Thymus (tissue), 11 donors: ENCODE measurements around the gene BANK1. TPM values are rescaled to one million over a fixed set of nuclear protein-coding genes. Genes with fewer than 3 reads are reported as not detected.

Source experiments
- DNase-seq, 9 donors: peaks; one replicate each; pipeline ENCODE4 v3.0.0-alpha.2; 2013; ENCODE audit warnings: low spot score in 9 of 9, low read depth in 6 of 9, missing footprints in 1 of 9
- H3K27ac ChIP-seq, 2 donors: one replicate each; pipeline ENCODE4 v1.5.1; 2013; ENCODE audit warnings: control low read depth in 1 of 2, low read depth in 1 of 2, low read length in 1 of 2, mild to moderate bottlenecking in 1 of 2, moderate library complexity in 1 of 2
- H3K27me3 ChIP-seq, 2 donors: one replicate each; pipeline ENCODE4 v1.5.1; 2013; ENCODE audit warnings: low read length in 1 of 2; ENCODE audit not compliant: control insufficient read depth in 2 of 2, insufficient read depth in 1 of 2
- H3K36me3 ChIP-seq, 2 donors: one replicate each; pipeline ENCODE4 v1.5.1; 2013; ENCODE audit warnings: low read length in 1 of 2, mild to moderate bottlenecking in 1 of 2, moderate library complexity in 1 of 2; ENCODE audit not compliant: control insufficient read depth in 2 of 2, insufficient read depth in 2 of 2
- H3K4me1 ChIP-seq, 2 donors: one replicate each; pipeline ENCODE4 v1.5.1; 2013; ENCODE audit warnings: low read length in 2 of 2; ENCODE audit not compliant: control insufficient read depth in 2 of 2, insufficient read depth in 2 of 2
- H3K4me3 ChIP-seq, 2 donors: one replicate each; pipeline ENCODE4 v1.5.1; 2013; ENCODE audit warnings: low read length in 2 of 2, control low read depth in 1 of 2, mild to moderate bottlenecking in 1 of 2
- H3K9me3 ChIP-seq, 2 donors: one replicate each; pipeline ENCODE4 v1.5.1; 2013; ENCODE audit warnings: low read length in 1 of 2, mild to moderate bottlenecking in 1 of 2; ENCODE audit not compliant: control insufficient read depth in 2 of 2, insufficient read depth in 1 of 2
- WGBS: extraction: QIAGEN DNeasy Blood & Tissue Kit; methylation state at CpG from one replicate; pipeline ENCODE4 v1.1.7; 2013; 5-methylcytosine and 5-hydroxymethylcytosine counted together
- polyA plus RNA-seq: library from polyadenylated mRNA; stranded (reverse); fragments of 200-250 nt; gene quantifications from one replicate; pipeline ENCODE4 v1.2.3, GENCODE V29; 2013
- total RNA-seq: library from RNA; stranded (reverse); fragments of 120-200 nt; gene quantifications from one replicate; pipeline ENCODE4 v1.2.4, GENCODE V29; 2013
- donor health status: healthy.

Gene BANK1
- total and polyA plus RNA-seq, 2 donors, result 1.7 to 10.9 TPM

- H3K27me3 ChIP-seq, result no peaks in the 10 kb centered on the region
- H3K9me3 ChIP-seq, result no peaks in the 10 kb centered on the region
- no peaks in the 10 kb centered on the region for H3K36me3 ChIP-seq
- H3K4me1 ChIP-seq, result no peaks in the 10 kb centered on the region
- peak overlapping the region in 1 of 2 donors; percentile 19 for H3K27ac ChIP-seq
- 89% methylated on average over 1 of the region's 1 CpG for WGBS
- peak in 2 of 9 donors; percentile 4 to 22 for DNase-seq
- H3K4me3 ChIP-seq, result no peak overlapping the region
Measured at GRCh38 chr4:102036016-102036415, 245.5 kb downstream of the BANK1 start.

GRCh38 chr4:102036619-102037376 lies 246.3 kb downstream of the BANK1 start:
- Histone ChIP-seq H3K9me3 (no peaks in the 10 kb centered on the region), H3K27me3 (no peaks in the 10 kb centered on the region), H3K36me3 (no peaks in the 10 kb centered on the region), H3K27ac (peak overlapping the region in 1 of 2 donors; percentile 19), H3K4me1 (no peaks in the 10 kb centered on the region), H3K4me3 (no peak overlapping the region)
- DNase-seq, result peak in 1 of 9 donors; percentile 7
- WGBS, result 92% methylated on average over 5 of the region's 5 CpGs

- Histone ChIP-seq H3K27ac (no peak overlapping the region), H3K4me1 (no peaks in the 10 kb centered on the region), H3K9me3 (no peaks in the 10 kb centered on the region), H3K4me3 (no peak overlapping the region), H3K27me3 (no peaks in the 10 kb centered on the region), H3K36me3 (no peaks in the 10 kb centered on the region)
- 46% methylated on average over 2 of the region's 2 CpGs for WGBS
- DNase-seq, result peak in 1 of 9 donors; percentile 6
Measured at GRCh38 chr4:102037566-102037965, 247.0 kb downstream of the BANK1 start.

DNA sequence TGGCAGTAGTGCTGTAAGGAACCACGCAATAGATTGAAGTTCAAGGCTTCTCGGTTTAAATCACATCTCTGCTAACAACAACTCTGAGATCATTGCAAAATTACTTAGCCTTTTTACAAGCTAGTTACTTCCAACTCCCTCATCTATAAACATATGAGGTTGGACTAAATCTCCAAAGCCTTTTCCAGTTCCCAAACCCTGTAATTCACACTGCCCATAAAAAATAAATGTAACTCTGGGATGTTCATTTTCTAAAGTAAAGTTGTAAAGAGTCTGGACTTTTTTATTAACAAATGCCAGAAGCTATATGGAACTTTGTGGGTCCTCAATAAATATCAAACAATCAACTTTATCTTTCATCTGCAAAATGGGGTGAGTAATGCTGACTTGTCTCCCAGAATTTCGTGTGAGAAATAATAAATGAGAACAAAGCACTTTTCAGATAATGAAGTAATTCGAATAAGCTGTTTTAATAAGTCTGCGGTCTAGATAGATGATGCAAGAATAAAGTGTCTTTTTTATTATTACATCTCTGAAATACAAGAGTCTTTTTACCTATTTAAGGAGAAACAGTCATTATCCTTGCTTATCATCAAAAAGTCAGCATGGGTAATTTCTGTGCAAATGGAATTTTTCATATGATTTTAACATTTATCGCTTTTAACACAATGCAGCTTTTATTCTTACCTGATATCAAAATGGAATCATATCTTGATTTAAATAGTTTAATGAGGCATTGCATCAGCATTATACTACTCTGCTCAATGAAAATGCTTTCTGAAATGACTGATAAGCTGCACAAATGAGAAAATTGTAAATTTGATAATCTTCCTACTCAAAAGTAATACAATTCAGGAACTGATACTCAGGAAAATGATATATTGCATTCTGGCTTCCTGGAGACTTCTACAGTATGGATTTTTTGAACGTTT lies 252.6 kb downstream of the BANK1 start:
- no peaks in the 10 kb centered on the region for H3K36me3 ChIP-seq
- no peak overlapping the region for H3K27ac ChIP-seq
- 86% methylated on average over 7 of the region's 7 CpGs for WGBS
- no peak for DNase-seq
- no peaks in the 10 kb centered on the region for H3K27me3 ChIP-seq
- no peak overlapping the region for H3K4me3 ChIP-seq
- H3K4me1 ChIP-seq, result no peaks in the 10 kb centered on the region
- no peaks in the 10 kb centered on the region for H3K9me3 ChIP-seq

DNA sequence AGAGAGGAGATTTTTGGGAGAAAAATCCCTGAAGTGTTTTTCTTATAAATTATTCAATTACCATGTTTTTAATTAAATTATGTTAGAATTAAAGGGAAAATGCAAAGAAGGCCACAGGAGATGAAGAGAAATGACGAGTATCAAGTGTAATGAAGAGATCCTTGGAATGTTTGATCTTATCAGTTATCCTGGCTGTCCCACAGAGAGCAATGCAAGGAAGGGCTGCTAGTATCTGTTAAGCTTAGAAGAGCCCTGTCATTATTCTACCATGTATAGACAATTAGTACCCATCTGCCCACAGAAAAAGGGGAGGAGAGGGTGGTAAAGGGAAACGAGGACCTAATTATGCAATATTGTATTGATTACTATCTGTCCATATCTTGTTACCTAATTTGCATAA lies 257.1 kb downstream of the BANK1 start:
- Histone ChIP-seq H3K36me3 (no peaks in the 10 kb centered on the region), H3K4me1 (no peaks in the 10 kb centered on the region), H3K9me3 (no peaks in the 10 kb centered on the region), H3K27me3 (no peaks in the 10 kb centered on the region), H3K4me3 (no peak overlapping the region), H3K27ac (no peak overlapping the region)
- 96% methylated on average over 2 of the region's 2 CpGs for WGBS
- DNase-seq, result no peak

DNA sequence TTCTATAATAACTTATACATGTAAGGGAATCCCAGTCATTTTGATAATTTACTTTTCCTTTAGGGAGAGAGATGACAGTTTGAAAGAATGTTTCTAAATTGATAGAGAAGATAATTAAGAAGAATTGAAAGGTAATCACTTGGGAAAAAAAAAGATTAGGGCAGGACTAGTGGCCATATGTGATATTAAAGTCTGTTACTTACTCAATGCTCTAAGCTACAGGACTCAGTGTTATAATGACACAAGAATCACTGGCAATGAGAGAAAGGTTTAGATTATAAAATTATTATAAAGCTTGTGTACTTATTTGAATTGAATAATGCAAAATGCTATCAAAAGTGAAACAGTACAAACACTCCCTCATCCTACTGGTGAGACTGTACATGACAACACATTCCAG lies 265.3 kb downstream of the BANK1 start:
- Histone ChIP-seq H3K27me3 (no peaks in the 10 kb centered on the region), H3K4me3 (no peak overlapping the region), H3K36me3 (no peaks in the 10 kb centered on the region), H3K27ac (no peak overlapping the region), H3K4me1 (no peaks in the 10 kb centered on the region), H3K9me3 (no peaks in the 10 kb centered on the region)
- DNase-seq, result no peak

GRCh38 chr4:102057122-102057521 lies 266.6 kb downstream of the BANK1 start:
- Histone ChIP-seq H3K27me3 (no peaks in the 10 kb centered on the region), H3K4me1 (no peaks in the 10 kb centered on the region), H3K9me3 (no peaks in the 10 kb centered on the region), H3K27ac (no peak overlapping the region), H3K36me3 (no peaks in the 10 kb centered on the region), H3K4me3 (no peak overlapping the region)
- WGBS, result over 99% methylated on average over 4 of the region's 4 CpGs
- DNase-seq, result no peak

DNA sequence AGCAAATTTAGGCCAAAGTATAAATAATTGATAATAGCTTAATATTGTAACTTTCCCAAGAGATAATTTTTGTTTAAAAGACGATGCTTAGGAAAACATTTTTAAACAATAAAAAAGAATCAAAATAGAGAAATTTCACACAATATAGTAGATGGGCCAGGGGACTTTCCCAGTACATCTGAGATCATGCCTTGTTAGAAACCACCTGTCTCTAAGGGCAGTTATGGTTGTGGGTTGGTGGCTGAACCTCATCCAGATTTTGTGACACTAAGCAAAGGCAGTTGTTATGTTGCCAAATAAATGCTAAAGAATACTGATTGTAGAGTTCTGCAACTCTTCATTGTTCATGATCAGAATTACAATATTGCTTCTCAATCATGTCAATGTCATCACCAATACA lies 270.6 kb downstream of the BANK1 start:
- no peak overlapping the region for H3K27ac ChIP-seq
- H3K4me3 ChIP-seq, result no peak overlapping the region
- H3K4me1 ChIP-seq, result no peaks in the 10 kb centered on the region
- peak in 1 of 9 donors; percentile 31 for DNase-seq
- WGBS, result 99% methylated on average over 1 of the region's 1 CpG
- H3K36me3 ChIP-seq, result no peaks in the 10 kb centered on the region
- H3K27me3 ChIP-seq, result no peaks in the 10 kb centered on the region
- H3K9me3 ChIP-seq, result no peaks in the 10 kb centered on the region

GRCh38 chr4:102064747-102065442 lies 274.4 kb downstream of the BANK1 start:
- DNase-seq, result peak in 1 of 9 donors; percentile 7
- Histone ChIP-seq H3K27ac (no peak overlapping the region), H3K4me3 (no peak overlapping the region), H3K36me3 (no peaks in the 10 kb centered on the region), H3K27me3 (no peaks in the 10 kb centered on the region), H3K4me1 (no peaks in the 10 kb centered on the region), H3K9me3 (no peaks in the 10 kb centered on the region)
